Mesothelial cell of epicardium (in vitro differentiated cells): Measurements from ENCODE around the gene INF2. TPM values are rescaled to one million over a fixed set of nuclear protein-coding genes. Genes with fewer than 3 reads are reported as not detected.

Source experiments
- DNase-seq, 2 experiments: peaks; one replicate each; pipeline ENCODE4 v3.0.0; 2021; ENCODE audit warnings: low spot score in 2 of 2; ENCODE audit not compliant: unreplicated experiment in 2 of 2
- H3K27ac Mint-ChIP-seq: 2 replicates; pipeline ENCODE4 v1.8.0; 2021; ENCODE audit warnings: mixed read lengths
- H3K27me3 Mint-ChIP-seq: 2 replicates; pipeline ENCODE4 v1.8.0; 2021; ENCODE audit warnings: low read depth, mixed read lengths
- H3K36me3 Mint-ChIP-seq: 2 replicates; pipeline ENCODE4 v1.8.0; 2021; ENCODE audit warnings: mixed read lengths
- H3K4me1 Mint-ChIP-seq: 2 replicates; pipeline ENCODE4 v1.8.0; 2021; ENCODE audit warnings: mixed read lengths
- H3K4me3 Mint-ChIP-seq: 2 replicates; pipeline ENCODE4 v1.8.0; 2021; ENCODE audit warnings: mild to moderate bottlenecking, moderate library complexity, mixed read lengths
- H3K9me3 Mint-ChIP-seq: 2 replicates; pipeline ENCODE4 v1.8.0; 2021; ENCODE audit warnings: mixed read lengths
- total RNA-seq: library from RNA; stranded (reverse); gene quantifications from 3 replicates; pipeline ENCODE4 v1.2.1, GENCODE V29; 2021
- TF ChIP-seq, protein P1 (sequence below): fragments of 200-600 bp; sonication (generic); IDR thresholded peaks from one replicate; pipeline ENCODE4 v1.5.0; 2021; ENCODE audit warnings: antibody characterized with exemption; ENCODE audit not compliant: unreplicated experiment

INF2 gene
- total RNA-seq, 1 donor from 2014 or later: 92.8 TPM

DNA sequence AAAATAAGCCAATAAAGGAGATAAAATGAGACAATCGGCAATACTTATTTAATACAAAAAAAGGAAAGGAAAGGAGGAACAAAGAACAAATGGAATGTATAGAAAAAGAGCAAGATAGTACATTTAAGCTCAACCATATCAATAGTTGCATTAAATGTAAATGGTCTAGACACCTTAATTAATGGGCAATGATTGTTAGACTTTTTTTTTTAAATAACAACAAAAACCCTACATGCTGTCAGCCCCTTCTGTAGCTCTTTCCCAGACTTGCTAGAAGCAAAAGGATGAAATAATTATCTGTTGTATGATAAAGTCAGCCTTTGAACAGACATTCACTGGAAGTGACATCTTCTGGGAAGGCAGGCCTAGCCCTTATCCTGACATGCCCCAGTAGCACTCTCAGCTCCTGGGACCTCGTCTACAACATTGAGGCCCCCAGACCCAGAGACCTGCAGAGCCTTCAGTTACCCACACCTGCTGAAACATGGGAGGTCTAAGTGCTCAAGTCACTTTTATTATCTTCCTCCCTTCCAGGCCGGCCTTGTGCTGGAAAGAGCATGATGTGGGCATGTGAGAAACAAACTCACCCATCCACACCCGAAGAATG lies 76.9 kb downstream of the INF2 start:
- Mint-ChIP-seq H3K27me3 (no peaks in the 10 kb centered on the region), H3K4me1 (peaks cover 19% of the 10 kb centered on the region), H3K36me3 (peaks cover 42% of the 10 kb centered on the region), H3K4me3 (no peak overlapping the region), H3K9me3 (peaks cover 17% of the 10 kb centered on the region), H3K27ac (no peak overlapping the region)
- TF ChIP-seq, protein P1, sequence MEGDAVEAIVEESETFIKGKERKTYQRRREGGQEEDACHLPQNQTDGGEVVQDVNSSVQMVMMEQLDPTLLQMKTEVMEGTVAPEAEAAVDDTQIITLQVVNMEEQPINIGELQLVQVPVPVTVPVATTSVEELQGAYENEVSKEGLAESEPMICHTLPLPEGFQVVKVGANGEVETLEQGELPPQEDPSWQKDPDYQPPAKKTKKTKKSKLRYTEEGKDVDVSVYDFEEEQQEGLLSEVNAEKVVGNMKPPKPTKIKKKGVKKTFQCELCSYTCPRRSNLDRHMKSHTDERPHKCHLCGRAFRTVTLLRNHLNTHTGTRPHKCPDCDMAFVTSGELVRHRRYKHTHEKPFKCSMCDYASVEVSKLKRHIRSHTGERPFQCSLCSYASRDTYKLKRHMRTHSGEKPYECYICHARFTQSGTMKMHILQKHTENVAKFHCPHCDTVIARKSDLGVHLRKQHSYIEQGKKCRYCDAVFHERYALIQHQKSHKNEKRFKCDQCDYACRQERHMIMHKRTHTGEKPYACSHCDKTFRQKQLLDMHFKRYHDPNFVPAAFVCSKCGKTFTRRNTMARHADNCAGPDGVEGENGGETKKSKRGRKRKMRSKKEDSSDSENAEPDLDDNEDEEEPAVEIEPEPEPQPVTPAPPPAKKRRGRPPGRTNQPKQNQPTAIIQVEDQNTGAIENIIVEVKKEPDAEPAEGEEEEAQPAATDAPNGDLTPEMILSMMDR: no peak
- no peak for DNase-seq

DNA sequence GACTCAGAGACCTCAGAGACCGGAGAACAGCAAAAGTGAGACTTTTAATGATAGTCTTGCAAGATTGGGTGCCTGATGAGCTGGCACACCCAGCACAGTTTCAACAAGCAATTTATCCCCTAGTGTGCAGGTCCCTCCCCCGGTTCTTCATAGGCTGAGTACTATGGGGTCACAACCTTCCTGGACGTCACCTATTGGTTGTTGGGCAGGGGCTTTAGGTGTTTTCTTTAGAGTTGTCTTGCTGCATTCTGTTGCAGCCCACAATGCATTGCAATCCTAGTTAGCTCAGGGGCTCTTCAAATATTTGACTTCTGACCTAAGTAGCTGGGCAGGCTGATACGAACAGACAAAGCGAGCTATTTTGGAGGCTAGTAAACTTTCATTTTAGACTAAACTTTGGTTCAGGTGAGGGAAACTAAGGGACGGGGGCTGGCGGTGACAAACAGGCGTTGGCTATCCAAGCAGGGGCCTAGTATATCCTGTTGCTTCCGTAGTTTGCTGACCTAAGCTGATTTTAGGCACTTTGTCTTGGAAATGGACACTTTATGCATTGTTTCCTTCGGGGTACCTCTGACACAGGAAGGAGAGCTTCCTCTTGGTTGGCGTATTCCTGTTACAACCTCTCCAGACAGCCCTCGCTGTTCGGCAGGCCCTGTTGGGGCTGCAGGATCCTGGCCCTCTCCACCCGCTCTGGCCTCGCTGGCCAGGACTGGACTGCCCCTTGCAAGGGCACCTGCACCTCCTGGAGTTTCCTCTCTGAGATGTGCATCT lies 77.6 kb downstream of the INF2 start:
- Mint-ChIP-seq H3K9me3 (peaks cover 16% of the 10 kb centered on the region), H3K4me3 (no peak overlapping the region), H3K27me3 (no peaks in the 10 kb centered on the region), H3K4me1 (peaks cover 19% of the 10 kb centered on the region), H3K27ac (no peak overlapping the region), H3K36me3 (peaks cover 42% of the 10 kb centered on the region)
- TF ChIP-seq, protein P1: no peak
- no peak for DNase-seq

DNA sequence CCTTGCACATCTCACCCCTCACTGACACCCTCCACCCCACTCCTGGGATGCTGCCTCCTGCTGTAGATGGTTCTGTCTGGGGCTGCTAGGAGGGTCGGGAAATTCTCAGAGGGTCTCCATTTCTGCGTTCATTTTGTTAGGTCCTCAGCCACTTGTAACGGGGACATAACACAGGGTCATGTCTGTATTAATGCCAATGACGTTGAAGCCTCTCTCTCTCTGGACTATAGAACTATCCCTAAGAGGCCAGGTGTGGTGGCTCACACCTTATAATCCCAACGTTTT lies 78.2 kb downstream of the INF2 start:
- H3K9me3 Mint-ChIP-seq: peaks cover 12% of the 10 kb centered on the region
- peaks cover 40% of the 10 kb centered on the region for H3K36me3 Mint-ChIP-seq
- no peak overlapping the region for H3K27ac Mint-ChIP-seq
- H3K4me3 Mint-ChIP-seq: no peak overlapping the region
- no peak for DNase-seq
- TF ChIP-seq, protein P1: no peak
- H3K4me1 Mint-ChIP-seq: peaks cover 19% of the 10 kb centered on the region
- H3K27me3 Mint-ChIP-seq: no peaks in the 10 kb centered on the region

DNA sequence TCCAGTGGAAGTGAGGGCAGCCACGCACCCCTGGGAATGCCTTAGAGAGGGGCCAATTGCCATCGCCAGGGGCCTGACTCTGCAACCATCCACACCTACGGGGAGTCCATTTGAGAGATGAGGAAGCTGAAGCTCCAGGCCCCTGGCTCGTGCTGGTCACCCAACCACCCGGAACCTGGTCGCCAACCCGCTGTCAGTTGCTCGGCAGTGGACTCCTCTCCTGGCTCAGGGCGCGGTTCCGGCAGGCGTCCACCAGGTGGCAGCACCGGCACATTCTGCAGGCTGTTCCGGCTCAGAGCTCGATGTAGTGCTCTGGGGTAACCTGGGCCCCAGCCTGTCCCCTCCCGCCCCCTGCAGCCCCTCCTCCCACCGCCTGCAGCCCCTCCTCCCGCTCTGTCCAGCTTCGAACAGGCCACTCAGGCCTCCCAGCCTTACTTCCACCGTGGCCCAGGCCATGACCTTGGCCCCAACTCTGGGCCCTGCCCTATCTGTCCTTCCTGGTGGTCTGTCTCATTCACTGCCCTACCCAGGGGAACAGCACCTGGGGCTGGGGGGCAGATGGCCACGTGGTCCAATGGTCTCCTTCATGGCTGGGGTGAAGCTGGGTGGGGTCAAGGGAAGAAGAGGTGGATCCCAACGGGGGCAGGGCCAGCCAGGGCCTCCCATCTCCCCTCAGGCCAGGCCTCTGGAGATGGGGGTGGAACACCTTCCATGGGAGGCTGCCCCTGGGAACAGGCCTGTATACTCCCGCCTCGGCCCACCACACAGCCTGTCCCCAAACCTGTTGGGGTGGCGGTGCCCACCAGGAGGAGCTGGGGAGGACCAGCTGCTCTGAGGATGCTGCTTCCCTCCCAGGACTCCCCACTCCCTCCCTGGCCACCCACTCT lies 79.3 kb downstream of the INF2 start:
- H3K9me3 Mint-ChIP-seq: peaks cover 12% of the 10 kb centered on the region
- TF ChIP-seq, protein P1: peak; percentile 97
- no peak overlapping the region for H3K4me3 Mint-ChIP-seq
- H3K27ac Mint-ChIP-seq: peak overlapping the region; percentile 25
- peaks cover 19% of the 10 kb centered on the region for H3K4me1 Mint-ChIP-seq
- DNase-seq: peak; percentile 80 to 97
- H3K36me3 Mint-ChIP-seq: peaks cover 37% of the 10 kb centered on the region
- no peaks in the 10 kb centered on the region for H3K27me3 Mint-ChIP-seq

DNA sequence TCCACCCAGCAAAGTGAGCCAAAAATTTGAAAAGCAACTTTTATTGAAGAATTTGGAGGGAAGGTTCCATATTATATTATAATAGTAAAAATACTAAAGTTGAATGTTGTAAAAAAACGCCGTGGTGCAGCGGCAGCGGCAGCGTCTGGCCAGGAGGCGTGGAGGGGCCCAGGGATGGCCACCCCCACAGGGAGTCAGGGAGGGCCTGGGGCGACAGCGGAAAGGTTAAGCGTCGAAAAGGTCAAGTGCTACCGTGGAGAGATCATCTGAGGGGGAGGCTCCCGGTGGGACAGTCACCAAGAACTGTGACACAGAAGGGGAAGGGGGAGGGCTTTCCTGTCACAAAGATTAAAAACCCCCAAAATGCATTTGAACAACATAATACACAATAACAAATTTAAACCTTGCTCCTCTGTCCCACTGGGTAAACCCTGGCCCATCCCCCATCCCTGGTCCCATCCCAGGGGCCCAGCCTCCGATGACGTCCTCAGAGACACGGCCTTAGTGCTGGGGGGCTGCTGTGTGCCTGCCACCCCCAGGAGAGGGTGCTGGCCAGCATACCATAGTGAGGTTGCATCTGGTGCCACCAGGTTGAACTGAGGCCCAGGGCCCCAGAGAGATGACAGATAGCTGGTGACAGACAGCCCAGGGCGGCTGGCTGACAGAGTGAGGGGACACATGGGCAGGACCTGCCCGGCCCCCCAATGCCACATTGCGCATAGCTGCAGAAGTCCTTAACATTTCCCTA lies 80.1 kb downstream of the INF2 start:
- TF ChIP-seq, protein P1: no peak
- H3K36me3 Mint-ChIP-seq: peaks cover 37% of the 10 kb centered on the region
- H3K27ac Mint-ChIP-seq: peak overlapping the region; percentile 56
- H3K27me3 Mint-ChIP-seq: no peaks in the 10 kb centered on the region
- H3K9me3 Mint-ChIP-seq: peaks cover 12% of the 10 kb centered on the region
- H3K4me3 Mint-ChIP-seq: no peak overlapping the region
- H3K4me1 Mint-ChIP-seq: peaks cover 19% of the 10 kb centered on the region
- DNase-seq: no peak
